ENCODE measurements around the gene NPAT. TPM values are rescaled to one million over a fixed set of nuclear protein-coding genes. Genes with fewer than 3 reads are reported as not detected.
"Not testable (repeated sequence)": the region's sequence is repeated elsewhere in the genome, so short reads cannot be mapped to it uniquely, and the experiment has no call there.

NPAT gene
- total RNA-seq, 1 donor from 2014 or later: 39.2 TPM

GRCh38 chr11:108137212-108137611, 85.2 kb downstream of the NPAT start:
- Histone ChIP-seq H3K9ac (no peak overlapping the region), H2AFZ (replicated peaks) (no peak overlapping the region), H3K27me3 (no peaks in the 10 kb centered on the region), H3K79me2 (ENCODE audit: low read depth) (no peaks in the 10 kb centered on the region), H4K20me1 (ENCODE audit: low read depth) (no peaks in the 10 kb centered on the region), H3K9me3 (ENCODE audit: low read depth) (no peaks in the 10 kb centered on the region), H3K36me3 (no peaks in the 10 kb centered on the region), H3K27ac (no peak overlapping the region), H3K4me3 (no peak overlapping the region), H3F3A (ENCODE audit: low read depth) (no peaks in the 10 kb centered on the region), H3K4me1 (no peaks in the 10 kb centered on the region), H3K4me2 (no peak overlapping the region)
- no peaks in the 10 kb centered on the region for H3K9me3 Mint-ChIP-seq
- H3K36me3 Mint-ChIP-seq: peaks cover 14% of the 10 kb centered on the region
- no peak overlapping the region for H3K27ac Mint-ChIP-seq
- H3K4me3 Mint-ChIP-seq: no peak overlapping the region
- no peak for DNase-seq (ENCODE audit: low spot score)
- no peaks in the 10 kb centered on the region for H3K27me3 Mint-ChIP-seq (ENCODE audit: insufficient read depth, low read depth)
- H3K4me1 Mint-ChIP-seq: no peaks in the 10 kb centered on the region
- TF ChIP-seq CTCF (IDR thresholded peaks at IDR 0.05) (no peak), EZH2 (IDR thresholded peaks at IDR 0.05) (no peak), EZH2phosphoT487 (IDR thresholded peaks at IDR 0.05) (no peak)

- no peaks in the 10 kb centered on the region for H4K20me1 ChIP-seq (ENCODE audit: low read depth)
- H3K27me3 Mint-ChIP-seq (ENCODE audit: insufficient read depth, low read depth): no peaks in the 10 kb centered on the region
These were observed 86.4 kb downstream of the NPAT start for GRCh38 chr11:108135845-108136544.

GRCh38 chr11:108132993-108133538, 89.4 kb downstream of the NPAT start:
- H3K4me3 ChIP-seq; H3K9me3 Mint-ChIP-seq; DNase-seq (ENCODE audit: low spot score); H3K4me1 Mint-ChIP-seq; H3K27ac Mint-ChIP-seq; H3K27ac ChIP-seq; H3K36me3 ChIP-seq; H3K4me3 Mint-ChIP-seq; H4K20me1 ChIP-seq (ENCODE audit: low read depth); H3K9me3 ChIP-seq (ENCODE audit: low read depth); H2AFZ ChIP-seq (replicated peaks); H3K27me3 Mint-ChIP-seq (ENCODE audit: insufficient read depth, low read depth); H3F3A ChIP-seq (ENCODE audit: low read depth); H3K4me1 ChIP-seq; H3K79me2 ChIP-seq (ENCODE audit: low read depth); H3K9ac ChIP-seq; H3K27me3 ChIP-seq; H3K4me2 ChIP-seq: not testable (repeated sequence)
- H3K36me3 Mint-ChIP-seq: peaks cover 11% of the 10 kb centered on the region

More at GRCh38 chr11:108135845-108136544, 86.4 kb downstream of the NPAT start:
- Histone ChIP-seq H3K79me2 (ENCODE audit: low read depth) (no peaks in the 10 kb centered on the region), H3K4me1 (no peaks in the 10 kb centered on the region), H3K27ac (no peak overlapping the region), H3K4me2 (no peak overlapping the region), H3K27me3 (no peaks in the 10 kb centered on the region), H3K4me3 (no peak overlapping the region), H3K9me3 (ENCODE audit: low read depth) (no peaks in the 10 kb centered on the region), H2AFZ (replicated peaks) (no peak overlapping the region), H3F3A (ENCODE audit: low read depth) (peaks cover 3% of the 10 kb centered on the region), H3K9ac (no peak overlapping the region), H3K36me3 (no peaks in the 10 kb centered on the region)
- Mint-ChIP-seq H3K36me3 (peaks cover 13% of the 10 kb centered on the region), H3K4me3 (no peak overlapping the region), H3K27ac (no peak overlapping the region), H3K4me1 (no peaks in the 10 kb centered on the region), H3K9me3 (no peaks in the 10 kb centered on the region)
- DNase-seq (ENCODE audit: low spot score): no peak
- peak; percentile 33 for TF ChIP-seq CTCF (IDR thresholded peaks at IDR 0.05)
- TF ChIP-seq EZH2 (IDR thresholded peaks at IDR 0.05): no peak

- H3K9ac ChIP-seq: no peak overlapping the region
- Mint-ChIP-seq H3K9me3 (no peaks in the 10 kb centered on the region), H3K27me3 (ENCODE audit: insufficient read depth, low read depth) (peaks cover 6% of the 10 kb centered on the region), H3K4me1 (no peaks in the 10 kb centered on the region), H3K4me3 (no peak overlapping the region), H3K27ac (no peak overlapping the region), H3K36me3 (peaks cover 14% of the 10 kb centered on the region)
- H3K27me3 ChIP-seq: no peaks in the 10 kb centered on the region
- no peaks in the 10 kb centered on the region for H3K4me1 ChIP-seq
- no peaks in the 10 kb centered on the region for H3K9me3 ChIP-seq (ENCODE audit: low read depth)
- H3K36me3 ChIP-seq: no peaks in the 10 kb centered on the region
- H3K4me3 ChIP-seq: no peak overlapping the region
- no peaks in the 10 kb centered on the region for H4K20me1 ChIP-seq (ENCODE audit: low read depth)
- no peak for TF ChIP-seq EZH2phosphoT487 (IDR thresholded peaks at IDR 0.05)
- TF ChIP-seq CTCF (IDR thresholded peaks at IDR 0.05): no peak
- TF ChIP-seq EZH2 (IDR thresholded peaks at IDR 0.05): no peak
- no peaks in the 10 kb centered on the region for H3K79me2 ChIP-seq (ENCODE audit: low read depth)
- no peak for DNase-seq (ENCODE audit: low spot score)
- peaks cover 3% of the 10 kb centered on the region for H3F3A ChIP-seq (ENCODE audit: low read depth)
- no peak overlapping the region for H3K27ac ChIP-seq
- no peak overlapping the region for H2AFZ ChIP-seq (replicated peaks)
- no peak overlapping the region for H3K4me2 ChIP-seq
These were observed 90.4 kb downstream of the NPAT start for GRCh38 chr11:108131993-108132392.

Measured in neural progenitor cell (in vitro differentiated cells).